T-cell (primary cell): Measurements from ENCODE around the gene REEP6. TPM values are rescaled to one million over a fixed set of nuclear protein-coding genes. Genes with fewer than 3 reads are reported as not detected.

Experiments used
- ATAC-seq, 4 experiments: fragments of 200-7000 bp in 3 of 4; fragments of 150-1000 bp in 1 of 4; cut with Tn5 transposase; replicated peaks in 1 of 4; 1 replicate in 3 of 4; 2 replicates in 1 of 4; pipeline ENCODE4 v1.10.0; 2021; ENCODE audit warnings: moderate library complexity in 3 of 4, mild to moderate bottlenecking in 2 of 4, moderate number of reproducible peaks in 1 of 4
- CTCF ChIA-PET, 2 donors: fragments of 300-600 bp; sonication (Branson Sonifier 250); formaldehyde crosslinking; loops; one replicate each; lab custom pipeline; 2022; ENCODE audit warnings: antibody characterized with exemption in 2 of 2; lab: Charles Lee
- POLR2A ChIA-PET, 2 donors: fragments of 300-600 bp; sonication (Branson Sonifier 250); formaldehyde crosslinking; loops; one replicate each; lab custom pipeline; 2022; ENCODE audit warnings: antibody characterized with exemption in 2 of 2; lab: Charles Lee
- DNase-seq, 35 experiments: peaks; one replicate each; pipeline versions ENCODE4 v3.0.0 to v3.0.0-alpha.2; 2013 to 2023
- H3K27ac ChIP-seq: one replicate; pipeline ENCODE4 v1.5.1; 2013; ENCODE audit warnings: low read length
- H3K27me3 ChIP-seq, 2 experiments: replicated peaks in 1 of 2; 1 replicate in 1 of 2; 2 replicates in 1 of 2; pipeline versions ENCODE4 v1.6.1 to v1.7.0; 2013; ENCODE audit warnings: low read length in 1 of 2, mixed read lengths in 1 of 2; ENCODE audit not compliant: control insufficient read depth in 2 of 2, insufficient read depth in 2 of 2; ENCODE audit errors: extremely low read depth in 1 of 2
- H3K36me3 ChIP-seq, 2 donors: 1 replicate in 1 of 2; 2 replicates in 1 of 2; pipeline versions ENCODE4 v1.6.1 to v1.7.0; 2013; ENCODE audit warnings: low read length in 1 of 2; ENCODE audit not compliant: control insufficient read depth in 2 of 2, insufficient read depth in 1 of 2; ENCODE audit errors: extremely low read depth in 1 of 2
- H3K4me1 ChIP-seq, 2 experiments: 1 replicate in 1 of 2; 2 replicates in 1 of 2; pipeline versions ENCODE4 v1.6.1 to v1.7.0; 2013; ENCODE audit warnings: low read length in 2 of 2, mixed read lengths in 1 of 2; ENCODE audit not compliant: insufficient read depth in 2 of 2, control insufficient read depth in 1 of 2; ENCODE audit errors: extremely low read depth in 1 of 2
- H3K4me3 ChIP-seq, 2 donors: 1 replicate in 1 of 2; 2 replicates in 1 of 2; pipeline versions ENCODE4 v1.5.1 to v1.7.0; 2013; ENCODE audit warnings: mild to moderate bottlenecking in 2 of 2, low read length in 1 of 2, moderate library complexity in 1 of 2; ENCODE audit not compliant: control insufficient read depth in 1 of 2; ENCODE audit errors: extremely low read depth in 1 of 2
- H3K9me3 ChIP-seq: 2 replicates; pipeline ENCODE4 v1.7.0; 2013
- H3K27ac Mint-ChIP-seq, 2 donors: one replicate each; pipeline ENCODE4 v1.8.0; 2020 to 2021; ENCODE audit warnings: mild to moderate bottlenecking in 2 of 2, mixed read lengths in 2 of 2
- H3K27me3 Mint-ChIP-seq, 2 donors: one replicate each; pipeline ENCODE4 v1.8.0; 2021 to 2022; ENCODE audit warnings: mixed read lengths in 2 of 2
- H3K36me3 Mint-ChIP-seq: one replicate; pipeline ENCODE4 v1.8.0; 2021; ENCODE audit warnings: mixed read lengths
- H3K4me1 Mint-ChIP-seq, 3 donors: one replicate each; pipeline ENCODE4 v1.8.0; 2020 to 2022; ENCODE audit warnings: mixed read lengths in 3 of 3, mild to moderate bottlenecking in 1 of 3
- H3K4me3 Mint-ChIP-seq, 3 donors: one replicate each; pipeline ENCODE4 v1.8.0; 2020 to 2022; ENCODE audit warnings: mild to moderate bottlenecking in 3 of 3, mixed read lengths in 3 of 3, moderate library complexity in 3 of 3
- H3K9me3 Mint-ChIP-seq, 3 donors: one replicate each; pipeline ENCODE4 v1.8.0; 2020 to 2022; ENCODE audit warnings: mixed read lengths in 3 of 3
- WGBS: methylation state at CpG from one replicate; pipeline ENCODE4 v1.1.5; 2013; ENCODE audit warnings: missing lambda C conversion rate; ENCODE audit not compliant: insufficient coverage; 5-methylcytosine and 5-hydroxymethylcytosine counted together
- total RNA-seq, 35 experiments: library from RNA in 6 of 35; stranded (reverse) in 6 of 35; fragments of 120-200 nt in 1 of 35; gene quantifications; one replicate each; pipeline versions ENCODE4 v1.2.1 to v1.2.4 and lab custom pipeline; 2013 to 2026

The REEP6 gene
- total RNA-seq, 5 donors from 2014 or later (not counting 1 experiment from before 2014, with no cell fraction given) = 2.2 to 6.9 (median 5.5) TPM

DNA sequence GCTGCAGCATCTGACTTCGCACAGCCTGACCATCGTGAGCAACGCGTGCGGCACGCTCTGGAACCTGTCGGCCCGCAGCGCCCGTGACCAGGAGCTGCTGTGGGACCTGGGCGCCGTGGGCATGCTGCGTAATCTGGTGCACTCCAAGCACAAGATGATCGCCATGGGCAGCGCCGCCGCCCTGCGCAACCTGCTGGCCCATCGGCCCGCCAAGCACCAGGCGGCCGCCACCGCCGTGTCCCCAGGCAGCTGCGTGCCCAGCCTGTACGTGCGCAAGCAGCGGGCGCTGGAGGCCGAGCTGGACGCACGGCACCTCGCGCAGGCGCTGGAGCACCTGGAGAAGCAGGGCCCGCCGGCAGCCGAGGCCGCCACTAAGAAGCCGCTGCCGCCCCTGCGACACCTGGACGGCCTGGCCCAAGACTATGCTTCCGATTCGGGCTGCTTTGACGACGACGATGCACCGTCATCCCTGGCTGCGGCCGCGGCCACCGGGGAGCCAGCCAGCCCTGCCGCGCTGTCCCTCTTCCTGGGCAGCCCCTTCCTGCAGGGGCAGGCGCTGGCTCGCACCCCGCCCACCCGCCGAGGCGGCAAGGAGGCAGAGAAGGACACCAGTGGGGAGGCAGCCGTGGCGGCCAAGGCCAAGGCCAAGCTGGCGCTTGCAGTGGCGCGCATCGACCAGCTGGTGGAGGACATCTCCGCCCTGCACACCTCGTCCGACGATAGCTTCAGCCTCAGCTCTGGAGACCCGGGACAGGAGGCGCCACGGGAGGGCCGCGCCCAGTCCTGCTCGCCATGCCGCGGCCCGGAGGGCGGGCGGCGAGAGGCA, 25.6 kb upstream of the REEP6 start:
- H3K9me3 ChIP-seq = no peaks in the 10 kb centered on the region
- peaks cover 0 to 3% of the 10 kb centered on the region in 2 donors for H3K36me3 ChIP-seq
- ATAC-seq (peak in 2 of 4 experiments; percentile 22 to 25), DNase-seq (peak in 4 of 35 experiments; percentile 18 to 56 (median 35))
- Mint-ChIP-seq H3K9me3 (no peaks in the 10 kb centered on the region), H3K27me3 (peaks cover 0 to 14% of the 10 kb centered on the region in 2 donors), H3K4me1 (peaks cover 0 to 7% (median 1%) of the 10 kb centered on the region in 3 donors), H3K27ac (no peak overlapping the region), H3K36me3 (no peaks in the 10 kb centered on the region), H3K4me3 (no peak overlapping the region)
- no peak overlapping the region for H3K4me3 ChIP-seq
- H3K27me3 ChIP-seq = peaks cover 0 to 49% of the 10 kb centered on the region in 2 experiments
- POLR2A ChIA-PET = no interaction called here
- WGBS = 42% methylated on average over 74 of the region's 83 CpGs
- no peak overlapping the region for H3K27ac ChIP-seq
- CTCF ChIA-PET = no interaction called here
- H3K4me1 ChIP-seq = peaks cover 6 to 41% of the 10 kb centered on the region in 2 experiments

DNA sequence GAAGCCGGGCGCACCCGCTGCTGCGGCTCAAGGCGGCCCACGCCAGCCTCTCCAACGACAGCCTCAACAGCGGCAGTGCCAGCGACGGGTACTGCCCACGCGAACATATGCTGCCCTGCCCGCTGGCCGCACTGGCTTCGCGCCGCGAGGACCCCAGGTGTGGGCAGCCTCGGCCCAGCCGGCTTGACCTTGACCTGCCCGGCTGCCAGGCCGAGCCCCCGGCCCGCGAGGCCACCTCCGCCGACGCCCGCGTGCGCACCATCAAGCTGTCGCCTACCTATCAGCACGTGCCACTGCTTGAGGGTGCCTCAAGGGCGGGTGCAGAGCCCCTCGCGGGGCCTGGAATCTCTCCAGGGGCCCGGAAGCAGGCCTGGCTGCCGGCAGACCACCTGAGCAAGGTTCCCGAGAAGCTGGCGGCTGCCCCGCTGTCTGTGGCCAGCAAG, 24.9 kb upstream of the REEP6 start:
- no peak overlapping the region for H3K4me3 Mint-ChIP-seq
- H3K27ac Mint-ChIP-seq = no peak overlapping the region
- H3K9me3 Mint-ChIP-seq = no peaks in the 10 kb centered on the region
- Histone ChIP-seq H3K4me1 (peaks cover 10 to 47% of the 10 kb centered on the region in 2 experiments), H3K9me3 (no peaks in the 10 kb centered on the region), H3K4me3 (no peak overlapping the region), H3K27ac (no peak overlapping the region), H3K36me3 (no peaks in the 10 kb centered on the region), H3K27me3 (peaks cover 0 to 55% of the 10 kb centered on the region in 2 experiments)
- ATAC-seq = no peak
- H3K4me1 Mint-ChIP-seq = peaks cover 0 to 7% (median 1%) of the 10 kb centered on the region in 3 donors
- POLR2A ChIA-PET = no interaction called here
- H3K36me3 Mint-ChIP-seq = no peaks in the 10 kb centered on the region
- no peak for DNase-seq
- CTCF ChIA-PET = no interaction called here
- H3K27me3 Mint-ChIP-seq = peaks cover 0 to 14% of the 10 kb centered on the region in 2 donors
- 64% methylated on average over 41 of the region's 41 CpGs for WGBS

DNA sequence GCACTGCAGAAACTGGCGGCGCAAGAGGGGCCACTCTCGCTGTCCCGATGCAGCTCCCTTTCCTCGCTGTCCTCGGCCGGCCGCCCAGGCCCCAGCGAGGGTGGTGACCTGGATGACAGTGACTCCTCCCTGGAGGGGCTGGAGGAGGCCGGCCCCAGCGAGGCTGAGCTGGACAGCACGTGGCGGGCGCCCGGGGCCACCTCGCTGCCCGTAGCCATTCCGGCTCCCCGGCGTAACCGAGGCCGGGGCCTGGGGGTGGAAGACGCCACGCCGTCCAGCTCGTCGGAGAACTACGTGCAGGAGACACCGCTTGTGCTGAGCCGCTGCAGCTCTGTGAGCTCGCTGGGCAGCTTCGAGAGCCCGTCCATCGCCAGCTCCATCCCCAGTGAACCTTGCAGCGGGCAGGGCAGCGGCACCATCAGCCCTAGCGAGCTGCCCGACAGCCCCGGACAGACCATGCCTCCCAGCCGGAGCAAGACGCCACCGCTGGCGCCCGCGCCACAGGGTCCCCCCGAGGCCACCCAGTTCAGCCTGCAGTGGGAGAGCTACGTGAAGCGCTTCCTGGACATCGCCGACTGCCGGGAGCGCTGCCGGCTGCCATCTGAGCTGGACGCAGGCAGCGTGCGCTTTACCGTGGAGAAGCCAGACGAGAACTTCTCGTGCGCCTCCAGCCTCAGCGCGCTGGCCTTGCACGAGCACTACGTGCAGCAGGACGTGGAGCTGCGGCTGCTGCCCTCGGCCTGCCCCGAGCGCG, 24.3 kb upstream of the REEP6 start:
- Mint-ChIP-seq H3K27ac (no peak overlapping the region), H3K4me3 (peak overlapping the region in 1 of 3 donors; percentile 22), H3K36me3 (no peaks in the 10 kb centered on the region), H3K9me3 (no peaks in the 10 kb centered on the region), H3K27me3 (peaks cover 0 to 13% of the 10 kb centered on the region in 2 donors), H3K4me1 (peaks cover 0 to 11% (median 3%) of the 10 kb centered on the region in 3 donors)
- WGBS = 44% methylated on average over 70 of the region's 70 CpGs
- H3K4me1 ChIP-seq = peaks cover 11 to 53% of the 10 kb centered on the region in 2 experiments
- DNase-seq (no peak), ATAC-seq (no peak)
- no peaks in the 10 kb centered on the region for H3K9me3 ChIP-seq
- H3K4me3 ChIP-seq = no peak overlapping the region
- peaks cover 0 to 61% of the 10 kb centered on the region in 2 experiments for H3K27me3 ChIP-seq
- ChIA-PET POLR2A (no interaction called here), CTCF (no interaction called here)
- H3K36me3 ChIP-seq = no peaks in the 10 kb centered on the region
- no peak overlapping the region for H3K27ac ChIP-seq

DNA sequence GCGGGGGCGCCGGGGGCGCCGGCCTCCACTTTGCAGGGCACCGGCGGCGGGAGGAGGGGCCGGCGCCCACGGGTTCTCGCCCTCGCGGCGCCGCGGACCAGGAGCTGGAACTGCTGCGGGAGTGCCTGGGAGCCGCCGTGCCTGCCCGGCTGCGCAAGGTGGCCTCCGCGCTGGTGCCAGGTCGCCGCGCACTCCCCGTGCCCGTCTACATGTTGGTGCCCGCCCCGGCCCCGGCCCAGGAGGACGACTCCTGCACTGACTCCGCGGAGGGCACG, 23.8 kb upstream of the REEP6 start:
- Histone ChIP-seq H3K36me3 (no peaks in the 10 kb centered on the region), H3K4me3 (no peak overlapping the region), H3K27ac (no peak overlapping the region), H3K4me1 (peaks cover 11 to 58% of the 10 kb centered on the region in 2 experiments), H3K9me3 (no peaks in the 10 kb centered on the region), H3K27me3 (peaks cover 0 to 66% of the 10 kb centered on the region in 2 experiments)
- ATAC-seq = no peak
- CTCF ChIA-PET = no interaction called here
- 4% methylated on average over 36 of the region's 36 CpGs for WGBS
- POLR2A ChIA-PET = no interaction called here
- Mint-ChIP-seq H3K36me3 (no peaks in the 10 kb centered on the region), H3K27ac (no peak overlapping the region), H3K4me1 (peaks cover 5 to 13% (median 5%) of the 10 kb centered on the region in 3 donors), H3K27me3 (peaks cover 0 to 13% of the 10 kb centered on the region in 2 donors), H3K9me3 (no peaks in the 10 kb centered on the region), H3K4me3 (no peak overlapping the region)
- DNase-seq = no peak

DNA sequence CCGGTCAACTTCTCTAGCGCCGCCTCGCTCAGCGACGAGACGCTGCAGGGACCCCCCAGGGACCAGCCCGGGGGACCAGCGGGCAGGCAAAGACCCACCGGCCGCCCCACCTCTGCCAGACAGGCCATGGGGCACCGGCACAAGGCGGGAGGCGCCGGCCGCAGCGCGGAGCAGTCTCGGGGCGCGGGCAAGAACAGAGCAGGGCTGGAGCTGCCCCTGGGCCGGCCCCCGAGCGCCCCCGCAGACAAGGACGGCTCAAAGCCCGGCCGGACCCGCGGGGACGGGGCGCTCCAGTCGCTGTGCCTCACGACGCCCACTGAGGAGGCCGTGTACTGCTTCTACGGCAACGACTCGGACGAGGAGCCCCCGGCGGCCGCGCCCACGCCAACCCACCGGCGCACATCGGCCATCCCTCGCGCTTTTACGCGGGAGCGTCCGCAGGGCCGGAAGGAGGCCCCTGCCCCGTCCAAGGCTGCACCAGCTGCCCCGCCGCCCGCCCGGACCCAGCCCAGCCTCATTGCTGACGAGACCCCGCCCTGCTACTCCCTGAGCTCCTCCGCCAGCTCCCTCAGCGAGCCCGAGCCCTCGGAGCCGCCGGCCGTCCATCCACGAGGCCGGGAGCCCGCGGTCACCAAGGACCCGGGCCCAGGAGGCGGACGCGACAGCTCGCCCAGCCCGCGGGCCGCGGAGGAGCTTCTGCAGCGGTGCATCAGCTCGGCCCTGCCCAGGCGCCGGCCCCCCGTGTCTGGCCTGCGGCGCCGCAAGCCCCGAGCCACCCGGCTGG, 23.3 kb upstream of the REEP6 start:
- H3K4me1 ChIP-seq = peaks cover 11 to 63% of the 10 kb centered on the region in 2 experiments
- 5% methylated on average over 92 of the region's 92 CpGs for WGBS
- Mint-ChIP-seq H3K27me3 (peaks cover 0 to 13% of the 10 kb centered on the region in 2 donors), H3K9me3 (no peaks in the 10 kb centered on the region), H3K4me3 (peak overlapping the region in 1 of 3 donors; percentile 54), H3K27ac (no peak overlapping the region), H3K36me3 (no peaks in the 10 kb centered on the region), H3K4me1 (peaks cover 5 to 13% (median 5%) of the 10 kb centered on the region in 3 donors)
- no peak overlapping the region for H3K27ac ChIP-seq
- no peak for ATAC-seq
- H3K9me3 ChIP-seq = no peaks in the 10 kb centered on the region
- no peaks in the 10 kb centered on the region for H3K36me3 ChIP-seq
- POLR2A ChIA-PET = no interaction called here
- CTCF ChIA-PET = no interaction called here
- H3K4me3 ChIP-seq = peak overlapping the region in 1 of 2 donors; percentile 5
- H3K27me3 ChIP-seq = peaks cover 0 to 71% of the 10 kb centered on the region in 2 experiments
- no peak for DNase-seq
